Urinary bladder (tissue), 4 donors: ENCODE results near the gene P2RY14. TPM values are rescaled to one million over a fixed set of nuclear protein-coding genes. Genes with fewer than 3 reads are reported as not detected.
A peak's percentile ranks its signal among the peaks of the same experiment; 100 is the strongest.

Experiments used
- DNase-seq: peaks from one replicate; pipeline ENCODE4 v3.0.0-alpha.2; 2015; ENCODE audit errors: extremely low spot score
- H3K27ac ChIP-seq: one replicate; pipeline ENCODE4 v1.5.1; 2013; ENCODE audit warnings: low read depth, mild to moderate bottlenecking, moderate library complexity
- H3K36me3 ChIP-seq: one replicate; pipeline ENCODE4 v1.6.1; 2013; ENCODE audit warnings: mild to moderate bottlenecking, moderate library complexity; ENCODE audit not compliant: insufficient read depth
- H3K4me1 ChIP-seq: one replicate; pipeline ENCODE4 v1.6.1; 2013; ENCODE audit warnings: mild to moderate bottlenecking, moderate library complexity; ENCODE audit not compliant: insufficient read depth
- H3K4me3 ChIP-seq: one replicate; pipeline ENCODE4 v1.5.1; 2013; ENCODE audit warnings: low read depth, low read length
- WGBS: extraction: QIAGEN DNeasy Blood & Tissue Kit; methylation state at CpG from one replicate; pipeline ENCODE4 v1.1.7; 2013; 5-methylcytosine and 5-hydroxymethylcytosine counted together
- polyA plus RNA-seq: library from polyadenylated mRNA; stranded (reverse); fragments of 200-250 nt; gene quantifications from one replicate; pipeline ENCODE4 v1.2.3, GENCODE V29; 2013
- total RNA-seq: library from RNA; depleted of rRNA; stranded (reverse); fragments of >200 nt; gene quantifications from one replicate; pipeline ENCODE4 v1.2.3, GENCODE V29; 2014
- donor health status: healthy with polysubstance abuse.
- donor health status: healthy.

The P2RY14 gene
- total and polyA plus RNA-seq, 2 donors, result 2.6 to 4.7 TPM

GRCh38 chr3:151289445-151289844 is 11.1 kb upstream of the P2RY14 start:
- no peak overlapping the region for H3K27ac ChIP-seq
- no peak overlapping the region for H3K4me3 ChIP-seq
- no peaks in the 10 kb centered on the region for H3K36me3 ChIP-seq
- no peaks in the 10 kb centered on the region for H3K4me1 ChIP-seq
- DNase-seq, result no peak
- WGBS, result 43% methylated on average over 3 of the region's 3 CpGs

GRCh38 chr3:151285940-151286339 is 7.6 kb upstream of the P2RY14 start:
- WGBS, result 82% methylated on average over 1 of the region's 1 CpG
- Histone ChIP-seq H3K4me1 (no peaks in the 10 kb centered on the region), H3K27ac (no peak overlapping the region), H3K36me3 (no peaks in the 10 kb centered on the region), H3K4me3 (no peak overlapping the region)
- DNase-seq, result no peak

- H3K4me3 ChIP-seq, result no peak overlapping the region
- H3K36me3 ChIP-seq, result no peaks in the 10 kb centered on the region
- DNase-seq, result peak; percentile 20
- H3K27ac ChIP-seq, result peak overlapping the region; percentile 66
- WGBS, result 38% methylated on average over 5 of the region's 5 CpGs
- H3K4me1 ChIP-seq, result no peaks in the 10 kb centered on the region
Measured at GRCh38 chr3:151283907-151284461, 5.6 kb upstream of the P2RY14 start.

GRCh38 chr3:151283387-151283786 is 5.0 kb upstream of the P2RY14 start:
- WGBS, result 66% methylated on average over 4 of the region's 4 CpGs
- no peaks in the 10 kb centered on the region for H3K4me1 ChIP-seq
- no peak overlapping the region for H3K4me3 ChIP-seq
- H3K36me3 ChIP-seq, result no peaks in the 10 kb centered on the region
- no peak for DNase-seq
- no peak overlapping the region for H3K27ac ChIP-seq

GRCh38 chr3:151282921-151283320 is 4.6 kb upstream of the P2RY14 start:
- 2% methylated on average over 1 of the region's 1 CpG for WGBS
- Histone ChIP-seq H3K27ac (no peak overlapping the region), H3K4me3 (no peak overlapping the region), H3K36me3 (no peaks in the 10 kb centered on the region), H3K4me1 (no peaks in the 10 kb centered on the region)
- DNase-seq, result peak; percentile 32

GRCh38 chr3:151281671-151282324 is 3.5 kb upstream of the P2RY14 start:
- WGBS, result 52% methylated on average over 9 of the region's 9 CpGs
- Histone ChIP-seq H3K27ac (no peak overlapping the region), H3K4me1 (no peaks in the 10 kb centered on the region), H3K36me3 (no peaks in the 10 kb centered on the region), H3K4me3 (no peak overlapping the region)
- no peak for DNase-seq

- DNase-seq, result no peak
- Histone ChIP-seq H3K4me1 (no peaks in the 10 kb centered on the region), H3K36me3 (no peaks in the 10 kb centered on the region), H3K27ac (no peak overlapping the region), H3K4me3 (no peak overlapping the region)
- 89% methylated on average over 6 of the region's 6 CpGs for WGBS
Measured at GRCh38 chr3:151276687-151277042, 1.7 kb downstream of the P2RY14 start.

- Histone ChIP-seq H3K4me3 (no peak overlapping the region), H3K36me3 (no peaks in the 10 kb centered on the region), H3K4me1 (no peaks in the 10 kb centered on the region), H3K27ac (no peak overlapping the region)
- 84% methylated on average over 2 of the region's 2 CpGs for WGBS
- no peak for DNase-seq
Measured at GRCh38 chr3:151276038-151276686, 2.2 kb downstream of the P2RY14 start.

- Histone ChIP-seq H3K27ac (no peak overlapping the region), H3K4me1 (no peaks in the 10 kb centered on the region), H3K36me3 (no peaks in the 10 kb centered on the region), H3K4me3 (no peak overlapping the region)
- 82% methylated on average over 5 of the region's 5 CpGs for WGBS
- no peak for DNase-seq
Measured at GRCh38 chr3:151275091-151275490, 3.3 kb downstream of the P2RY14 start.

- 52% methylated on average over 5 of the region's 5 CpGs for WGBS
- Histone ChIP-seq H3K36me3 (no peaks in the 10 kb centered on the region), H3K4me3 (no peak overlapping the region), H3K27ac (no peak overlapping the region), H3K4me1 (no peaks in the 10 kb centered on the region)
- DNase-seq, result no peak
Measured at GRCh38 chr3:151269631-151270030, 8.7 kb downstream of the P2RY14 start.

- Histone ChIP-seq H3K36me3 (no peaks in the 10 kb centered on the region), H3K27ac (peak overlapping the region; percentile 2), H3K4me1 (no peaks in the 10 kb centered on the region), H3K4me3 (no peak overlapping the region)
- no peak for DNase-seq
- WGBS, result 89% methylated on average over 11 of the region's 11 CpGs
Measured at GRCh38 chr3:151268267-151269235, 9.8 kb downstream of the P2RY14 start.

GRCh38 chr3:151267066-151267465 is 11.3 kb downstream of the P2RY14 start:
- Histone ChIP-seq H3K4me1 (no peaks in the 10 kb centered on the region), H3K27ac (no peak overlapping the region), H3K4me3 (no peak overlapping the region), H3K36me3 (no peaks in the 10 kb centered on the region)
- WGBS, result 71% methylated on average over 1 of the region's 1 CpG
- DNase-seq, result no peak

GRCh38 chr3:151265866-151266265 is 12.5 kb downstream of the P2RY14 start:
- no peak overlapping the region for H3K27ac ChIP-seq
- H3K4me1 ChIP-seq, result no peaks in the 10 kb centered on the region

More at GRCh38 chr3:151265866-151266265, 12.5 kb downstream of the P2RY14 start:
- Histone ChIP-seq H3K36me3 (no peaks in the 10 kb centered on the region), H3K4me3 (no peak overlapping the region)
- DNase-seq, result no peak
- WGBS, result 75% methylated on average over 5 of the region's 5 CpGs
